Measurements from ENCODE around the gene BRD3.
"Not testable (repeated sequence)": the region's sequence is repeated elsewhere in the genome, so short reads cannot be mapped to it uniquely, and the experiment has no call there.

BRD3 gene

DNA sequence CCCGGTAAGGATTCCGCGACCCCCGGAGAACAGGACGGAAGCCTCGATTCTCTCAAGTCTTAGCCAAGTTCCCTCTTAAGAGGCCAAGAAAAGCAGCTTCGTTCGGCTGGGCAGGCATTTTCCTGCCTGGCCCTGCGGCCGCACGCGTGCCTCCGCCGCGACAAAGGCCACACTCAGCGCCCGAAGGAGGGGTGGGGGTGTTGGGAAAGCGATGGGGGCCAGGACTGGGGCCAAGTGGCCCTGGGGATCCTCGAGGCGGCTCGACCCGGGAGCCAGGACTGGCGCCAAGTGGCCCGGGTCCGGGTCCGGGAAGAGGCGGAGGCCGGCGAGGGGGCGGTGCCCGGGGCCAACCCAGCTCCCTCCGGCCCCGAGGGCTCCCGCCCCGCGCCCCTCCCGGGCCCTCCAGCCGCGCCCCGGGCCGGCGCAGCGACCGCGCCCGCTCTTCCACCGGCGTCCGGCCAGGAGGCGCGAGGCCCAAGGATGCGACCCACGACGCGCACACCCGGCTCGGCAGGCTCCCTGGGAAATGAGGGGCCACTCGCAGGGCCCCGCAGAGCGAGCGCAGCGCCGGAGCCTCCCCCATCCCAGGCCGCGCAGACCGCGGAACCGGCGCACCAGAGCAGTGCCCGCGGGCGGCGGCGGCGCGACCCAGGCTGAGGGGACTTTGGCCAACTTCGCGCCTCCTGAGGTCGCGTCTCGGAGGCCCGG, 76.5 kb downstream of the BRD3 start:
- DNase-seq, result no peak

DNA sequence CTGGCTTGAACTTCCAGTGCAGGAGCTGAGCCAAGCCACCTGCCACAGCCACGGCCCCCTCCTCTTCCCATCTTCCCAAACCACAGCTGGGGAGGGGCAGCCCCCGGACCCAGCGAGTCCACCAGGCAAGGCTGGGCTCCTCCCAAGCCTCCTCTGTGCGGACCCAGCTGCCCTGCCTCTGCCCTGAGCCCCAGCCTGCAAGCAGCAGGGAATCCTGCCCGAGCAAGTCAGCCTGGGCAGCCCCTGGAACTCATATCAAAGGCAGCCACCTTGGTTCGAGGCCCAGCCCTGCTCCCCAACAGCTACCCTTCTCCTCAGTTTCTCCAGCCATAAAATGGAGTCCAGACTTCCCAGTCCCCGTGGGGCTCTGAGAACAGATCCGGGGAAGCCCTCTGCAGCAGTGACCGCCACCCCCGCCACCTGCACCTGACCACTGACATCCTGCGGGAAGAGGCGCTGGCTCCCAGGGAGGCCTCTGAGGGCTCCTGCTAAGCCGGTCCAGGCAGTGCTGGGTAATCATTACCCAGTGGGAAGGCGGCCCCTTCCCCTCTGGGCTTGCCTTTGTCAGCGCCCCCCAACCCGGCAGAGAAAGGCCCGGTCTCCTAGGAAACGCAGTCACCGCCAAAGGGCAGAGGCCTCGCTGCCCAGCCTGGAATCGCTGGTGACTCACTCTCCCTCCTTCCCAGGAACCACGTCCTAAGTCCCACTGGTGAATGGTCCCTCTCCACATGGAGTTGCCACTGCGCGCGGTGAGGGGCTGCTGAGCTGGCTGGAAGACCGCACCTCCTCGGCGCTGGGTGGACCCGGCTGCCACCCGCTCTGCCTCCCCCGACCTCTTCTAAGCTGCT, 77.2 kb downstream of the BRD3 start:
- no peak for DNase-seq

DNA sequence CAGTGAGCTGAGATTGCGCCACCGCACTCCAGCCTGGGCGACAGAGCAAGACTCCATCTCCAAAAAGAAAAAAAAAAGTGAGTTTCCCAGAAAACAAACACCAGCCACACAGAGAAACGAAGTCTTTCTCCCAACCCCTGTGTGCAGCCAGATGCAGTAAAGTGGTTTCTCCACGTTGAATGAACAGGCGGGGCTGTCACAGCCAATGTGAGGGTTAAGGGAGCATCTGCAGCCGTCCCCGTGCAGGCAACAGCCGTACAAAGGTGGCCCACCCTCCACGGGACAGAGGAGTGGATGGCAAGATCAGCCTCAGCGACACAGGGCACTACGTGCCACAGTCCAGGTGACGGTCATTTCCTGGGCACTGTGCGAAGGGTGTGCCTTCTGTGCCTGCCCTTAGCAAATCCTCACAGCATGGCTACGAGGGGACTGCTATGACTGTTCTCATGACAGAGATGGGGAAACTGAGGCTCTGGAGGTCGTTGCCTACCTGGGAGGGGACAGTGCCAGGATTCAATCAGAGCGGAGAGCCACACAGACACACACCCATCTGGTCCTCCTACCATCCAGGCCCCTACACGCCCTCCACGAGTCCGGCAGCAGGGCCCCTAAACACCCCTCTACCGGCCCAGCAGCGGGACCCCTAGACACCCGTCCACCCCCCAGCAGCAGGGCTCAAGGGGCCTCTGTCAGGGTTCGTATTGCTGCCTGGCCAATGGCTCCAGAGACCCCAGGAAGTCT, 78.0 kb downstream of the BRD3 start:
- DNase-seq, result no peak

DNA sequence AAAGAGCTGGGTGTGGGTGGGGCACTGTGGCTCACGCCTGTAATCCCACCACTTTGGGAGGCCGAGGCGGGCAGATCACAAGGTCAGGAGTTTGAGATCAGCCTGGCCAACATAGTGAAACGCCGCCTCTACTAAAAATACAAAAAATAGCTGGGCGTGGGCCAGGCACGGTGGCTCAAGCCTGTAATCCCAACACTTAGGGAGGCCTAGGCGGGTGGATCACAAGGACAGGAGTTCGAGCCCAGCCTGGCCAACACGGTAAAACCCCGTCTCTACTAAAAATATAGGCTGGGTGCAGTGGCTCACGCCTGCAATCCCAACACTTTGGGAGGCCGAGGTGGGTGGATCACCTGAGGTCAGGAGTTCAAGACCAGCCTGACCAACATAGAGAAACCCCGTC, 79.1 kb downstream of the BRD3 start:
- DNase-seq, result not testable (repeated sequence)

DNA sequence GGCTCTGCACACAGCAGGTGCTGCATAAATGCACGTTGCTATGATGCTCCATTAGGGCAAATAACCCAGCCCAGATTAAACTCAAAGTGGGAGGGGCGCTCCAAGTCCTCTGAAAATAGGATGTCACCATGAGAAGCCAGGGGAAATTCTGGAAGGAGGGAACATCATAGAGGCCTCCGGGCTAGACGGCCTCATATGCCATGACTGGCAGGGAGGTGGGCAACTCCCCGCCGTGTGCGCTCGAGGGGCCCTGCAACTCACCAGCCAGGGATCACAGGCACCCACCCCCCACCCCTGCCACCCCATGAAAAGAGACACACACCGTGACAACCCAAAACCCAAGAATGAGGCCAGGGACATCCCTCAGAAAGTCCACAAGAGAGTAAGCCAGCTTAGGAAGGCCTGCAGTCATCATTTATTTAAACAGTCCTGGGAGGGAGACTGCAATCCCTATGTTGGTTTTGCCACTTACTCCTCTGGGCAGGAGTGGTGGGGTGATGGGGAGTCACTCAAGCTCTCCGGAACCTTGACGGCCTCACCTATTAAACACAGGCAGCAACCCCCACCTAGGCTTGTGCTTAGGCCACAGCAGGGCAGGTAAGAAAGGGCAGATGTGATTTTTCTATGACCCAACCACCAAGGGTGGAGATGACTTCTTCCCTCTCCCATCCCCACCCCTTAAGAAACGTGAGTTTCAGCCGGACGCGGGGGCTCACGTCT, 79.7 kb downstream of the BRD3 start:
- no peak for DNase-seq

DNA sequence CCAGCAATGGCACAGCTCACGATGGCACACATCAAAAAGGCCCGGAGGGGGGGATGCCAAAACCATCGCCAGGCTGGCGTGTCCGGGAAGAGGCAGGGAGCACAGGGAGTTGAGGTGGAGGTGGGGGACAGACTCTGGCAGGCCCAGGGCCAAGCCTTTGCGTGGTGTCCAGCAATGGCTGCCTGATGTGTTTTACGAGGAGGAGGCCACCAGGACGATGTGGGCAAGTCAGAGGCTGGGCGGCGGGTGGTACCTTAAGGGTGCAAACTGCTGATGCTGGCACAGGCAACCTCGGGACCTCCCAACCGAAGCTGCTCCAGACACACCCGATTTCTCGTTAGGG, 80.4 kb downstream of the BRD3 start:
- no peak for DNase-seq

DNA sequence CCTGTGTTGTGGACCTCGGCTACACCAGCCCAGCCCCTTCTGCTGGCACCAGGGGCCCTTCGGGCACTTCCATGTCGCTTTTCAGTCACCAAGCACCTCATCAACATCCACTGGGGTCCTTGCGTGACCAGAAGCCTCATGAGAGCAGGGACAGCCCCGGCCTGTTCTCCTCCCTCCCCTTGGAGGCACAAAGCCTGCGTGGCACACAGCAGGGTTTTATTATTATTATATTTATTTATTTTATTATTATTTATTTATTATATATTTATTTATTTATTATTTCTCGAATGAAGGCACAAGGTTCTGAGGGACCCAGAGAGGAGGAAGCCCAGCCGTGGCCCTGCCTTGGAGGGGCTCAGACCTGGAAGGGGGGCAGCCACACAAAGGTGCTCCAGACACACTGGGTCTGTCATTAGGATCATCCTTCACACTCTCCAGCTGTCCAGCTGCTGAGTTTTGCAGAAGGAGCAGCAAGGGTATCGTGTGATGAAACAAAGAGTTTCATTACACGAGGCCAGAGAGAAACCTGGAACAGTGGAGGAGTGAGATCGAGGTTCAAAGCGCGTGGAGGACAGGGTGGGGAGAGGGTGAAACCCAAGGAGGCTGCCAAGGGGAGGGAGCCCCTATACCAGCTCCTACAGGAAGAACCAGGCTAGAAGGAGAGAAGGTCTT, 80.9 kb downstream of the BRD3 start:
- DNase-seq, result no peak

DNA sequence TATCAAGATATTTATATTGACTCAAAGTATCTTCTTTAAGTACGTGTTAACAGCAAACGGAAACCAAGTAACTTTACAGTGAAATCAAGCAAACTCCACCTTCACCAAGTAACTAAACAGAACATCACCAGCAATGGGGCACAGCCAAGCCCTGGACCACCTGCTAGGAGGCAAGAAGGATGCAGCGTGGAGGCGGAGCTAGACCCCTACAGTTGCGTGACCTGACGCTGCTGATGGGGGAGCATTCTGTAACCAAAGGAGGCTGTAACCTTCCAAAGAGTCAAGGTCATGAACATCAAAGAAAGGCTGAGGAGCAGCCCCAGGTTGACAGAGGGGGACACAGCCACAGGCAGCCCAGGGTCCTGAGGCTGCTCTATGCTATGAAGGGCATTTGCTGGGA, 81.8 kb downstream of the BRD3 start:
- DNase-seq, result no peak

DNA sequence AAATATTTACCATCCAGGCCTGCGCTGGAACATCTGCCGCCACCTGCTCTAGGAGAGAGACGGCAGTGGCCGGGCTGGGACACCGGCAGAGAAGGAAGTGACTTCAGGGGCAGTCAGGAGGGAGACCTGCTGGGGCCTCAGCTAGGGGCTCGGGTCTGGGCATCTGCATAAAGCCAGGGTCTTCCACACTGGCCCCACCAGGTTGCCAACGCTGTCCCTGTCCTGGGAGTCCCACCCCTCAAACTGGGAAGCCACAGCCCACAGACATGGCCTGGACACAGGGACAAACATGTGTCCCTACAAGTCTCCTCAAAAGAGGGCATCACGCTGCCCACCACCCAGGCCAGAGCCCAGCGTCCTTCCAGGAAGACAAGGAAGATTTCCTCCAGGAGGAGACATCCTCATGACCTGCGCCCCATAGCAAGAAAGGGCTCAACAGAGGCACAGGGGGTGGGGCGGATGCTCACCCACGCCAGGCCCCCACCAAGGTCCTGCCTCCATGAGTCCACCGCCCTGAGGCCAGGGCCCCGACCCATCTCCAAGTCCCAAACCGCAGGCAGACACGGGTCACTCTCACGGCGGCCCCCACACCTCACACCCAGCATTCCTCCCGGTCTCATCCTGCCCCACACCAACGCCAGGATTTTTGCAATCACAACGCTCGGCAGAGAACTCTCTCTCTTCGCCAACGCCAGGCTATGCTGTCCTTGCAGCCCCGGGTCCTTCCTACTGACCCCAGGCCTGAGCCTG, 84.7 kb downstream of the BRD3 start:
- DNase-seq, result no peak

DNA sequence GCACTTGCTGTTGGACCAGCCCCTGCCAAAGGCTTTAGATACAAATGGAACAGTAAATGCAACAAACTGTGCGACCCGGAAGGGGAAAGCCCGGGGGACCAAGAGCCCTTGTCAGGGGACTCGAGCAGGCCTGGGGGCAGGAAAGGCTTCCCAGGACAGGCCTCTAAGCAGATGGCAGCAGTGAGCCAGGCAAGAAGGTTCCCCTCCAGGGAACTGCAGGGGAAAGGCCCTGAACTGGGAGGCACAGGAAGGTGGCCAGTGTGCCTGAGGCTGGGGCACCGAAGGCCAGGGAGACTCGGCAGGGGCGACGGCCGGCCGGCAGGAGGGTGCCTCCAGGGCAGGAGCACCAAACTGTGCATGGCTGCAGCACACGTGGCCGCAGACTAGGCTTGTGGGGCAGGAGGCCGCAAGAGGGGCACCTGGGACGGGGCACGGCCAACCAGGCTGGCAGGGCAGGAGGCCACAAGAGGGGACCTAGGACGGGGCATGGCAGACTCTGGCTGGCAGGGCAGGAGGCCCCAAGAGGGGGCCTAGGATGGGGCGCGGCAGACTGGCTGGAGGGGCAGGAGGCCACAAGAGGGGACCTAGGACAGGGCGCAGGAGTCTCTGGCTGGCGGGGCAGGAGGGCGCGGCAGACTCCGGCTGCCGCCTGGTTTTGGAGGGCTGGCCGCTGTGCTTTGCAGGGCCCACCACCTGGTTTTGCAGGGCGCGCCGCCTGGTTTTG, 85.7 kb downstream of the BRD3 start:
- DNase-seq, result no peak

DNA sequence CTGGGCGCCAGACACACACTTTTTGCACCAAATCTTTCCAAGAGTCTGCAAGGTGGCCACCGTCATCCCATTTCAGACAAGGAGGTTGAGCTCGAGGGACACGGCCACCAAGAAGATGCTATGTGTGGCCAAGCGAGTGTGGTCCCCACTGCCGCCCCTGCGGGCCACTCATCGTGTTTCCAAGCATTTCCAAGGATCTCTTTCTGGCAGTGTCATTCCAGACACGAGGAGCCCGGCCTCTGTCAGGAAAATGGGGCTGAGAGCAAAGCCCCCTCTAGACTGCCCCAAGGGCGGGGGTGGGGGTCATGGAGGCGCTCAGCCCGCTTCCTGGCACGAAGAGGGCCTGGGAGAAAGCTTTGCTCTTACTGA, 86.3 kb downstream of the BRD3 start:
- DNase-seq, result no peak

DNA sequence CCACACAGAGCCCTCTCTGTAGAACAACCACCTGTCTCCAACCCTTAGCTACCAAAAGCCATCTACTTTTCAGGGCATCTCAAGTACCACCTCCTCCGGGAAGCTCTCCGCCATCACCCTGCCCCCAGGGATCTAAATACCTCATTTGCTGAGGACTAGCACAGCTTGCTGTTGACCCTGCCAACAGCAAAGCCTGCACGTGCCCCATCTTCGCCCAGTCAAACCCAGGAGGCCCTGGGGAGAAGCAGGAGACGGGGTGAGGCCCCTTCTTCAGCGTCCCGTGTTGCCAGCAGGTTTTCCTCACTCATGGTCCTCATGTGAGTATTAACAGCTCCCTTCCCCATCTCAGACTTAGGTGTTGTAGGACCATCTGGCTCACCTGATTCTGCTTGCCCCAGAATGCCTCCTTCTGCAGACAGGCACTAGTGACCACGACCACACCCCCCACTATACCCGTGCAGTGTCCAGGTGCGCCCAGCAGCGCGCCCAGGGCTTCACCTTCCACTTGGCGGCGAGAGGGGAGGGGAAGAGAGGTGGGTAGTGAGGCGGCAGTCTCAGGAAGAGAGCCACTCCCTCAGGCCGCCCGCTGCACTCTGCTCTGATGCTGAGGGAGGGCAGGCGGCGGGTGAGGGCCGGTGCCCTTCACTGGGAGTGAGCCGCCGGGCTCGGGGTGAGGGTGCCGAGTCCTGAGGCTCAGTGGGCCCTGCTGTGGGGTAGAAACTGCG, 86.8 kb downstream of the BRD3 start:
- DNase-seq, result no peak
